Fibroblast of mammary gland (primary cell): ENCODE data around the gene TOM1L2.
A peak's percentile ranks its signal among the peaks of the same experiment; 100 is the strongest.

ENCODE experiments used
- DNase-seq: peaks from one replicate; pipeline ENCODE4 v3.0.0-alpha.2; 2010; ENCODE audit warnings: low read depth
- H3K4me3 ChIP-seq: 2 replicates; pipeline ENCODE4 v1.5.1; 2011; ENCODE audit warnings: low read depth, mild to moderate bottlenecking, low read length, moderate library complexity; ENCODE audit not compliant: control insufficient read depth
- TF ChIP-seq, protein P1 (sequence below): conservative IDR thresholded peaks from 2 replicates; pipeline ENCODE4 v1.5.1; 2011; ENCODE audit warnings: low read depth, low read length, inconsistent platforms; ENCODE audit not compliant: control insufficient read depth, insufficient read depth

Gene TOM1L2

DNA sequence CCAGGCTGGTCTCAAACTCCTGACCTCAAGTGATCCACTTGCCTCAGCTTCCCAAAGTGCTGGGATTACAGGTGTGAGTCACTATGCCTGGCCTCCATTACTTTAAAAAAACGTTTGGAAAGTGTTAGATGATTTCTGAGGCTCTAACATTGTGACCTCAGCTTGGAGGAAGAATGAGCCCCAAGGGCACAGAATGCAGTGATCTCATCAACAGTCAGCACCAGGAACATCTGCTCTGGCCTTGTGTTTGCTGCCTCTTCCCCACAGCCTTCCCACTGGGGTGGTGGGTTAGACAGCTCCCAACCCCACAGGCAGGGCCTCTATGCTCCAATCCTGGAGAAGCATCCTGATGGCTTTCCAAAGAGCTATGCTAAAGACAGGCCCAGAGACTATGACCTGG lies 97.7 kb downstream of the TOM1L2 start:
- H3K4me3 ChIP-seq, result no peak overlapping the region
- peak; percentile 96 for DNase-seq
- TF ChIP-seq, protein P1, sequence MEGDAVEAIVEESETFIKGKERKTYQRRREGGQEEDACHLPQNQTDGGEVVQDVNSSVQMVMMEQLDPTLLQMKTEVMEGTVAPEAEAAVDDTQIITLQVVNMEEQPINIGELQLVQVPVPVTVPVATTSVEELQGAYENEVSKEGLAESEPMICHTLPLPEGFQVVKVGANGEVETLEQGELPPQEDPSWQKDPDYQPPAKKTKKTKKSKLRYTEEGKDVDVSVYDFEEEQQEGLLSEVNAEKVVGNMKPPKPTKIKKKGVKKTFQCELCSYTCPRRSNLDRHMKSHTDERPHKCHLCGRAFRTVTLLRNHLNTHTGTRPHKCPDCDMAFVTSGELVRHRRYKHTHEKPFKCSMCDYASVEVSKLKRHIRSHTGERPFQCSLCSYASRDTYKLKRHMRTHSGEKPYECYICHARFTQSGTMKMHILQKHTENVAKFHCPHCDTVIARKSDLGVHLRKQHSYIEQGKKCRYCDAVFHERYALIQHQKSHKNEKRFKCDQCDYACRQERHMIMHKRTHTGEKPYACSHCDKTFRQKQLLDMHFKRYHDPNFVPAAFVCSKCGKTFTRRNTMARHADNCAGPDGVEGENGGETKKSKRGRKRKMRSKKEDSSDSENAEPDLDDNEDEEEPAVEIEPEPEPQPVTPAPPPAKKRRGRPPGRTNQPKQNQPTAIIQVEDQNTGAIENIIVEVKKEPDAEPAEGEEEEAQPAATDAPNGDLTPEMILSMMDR, result no peak

DNA sequence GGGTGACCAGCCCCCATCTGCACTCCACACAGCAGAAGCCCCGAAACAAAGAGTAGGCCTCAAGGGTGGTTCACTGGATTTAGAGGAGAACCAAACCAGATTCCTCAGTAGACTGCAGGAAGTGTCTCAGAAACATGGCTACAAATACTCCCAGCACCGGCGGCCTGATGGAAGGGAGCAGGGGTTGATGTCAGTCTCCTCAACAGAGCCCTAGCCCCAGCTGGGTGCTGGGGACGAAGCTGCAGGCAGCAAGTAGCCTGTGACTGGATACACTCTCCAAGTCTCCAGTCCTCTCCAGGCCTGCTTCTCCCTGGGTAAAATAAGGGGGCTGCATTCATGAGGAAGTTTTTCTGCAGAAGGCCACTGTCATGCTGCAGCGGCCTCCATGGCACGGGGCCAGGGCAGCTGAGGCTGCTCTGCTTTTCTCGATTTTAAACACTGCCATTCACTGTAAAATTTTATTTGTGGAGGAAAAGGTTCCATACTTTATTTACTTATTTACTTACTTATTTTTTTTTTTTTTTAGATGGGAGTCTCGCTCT lies 98.7 kb downstream of the TOM1L2 start:
- no peak for DNase-seq
- TF ChIP-seq, protein P1, result no peak
- H3K4me3 ChIP-seq, result no peak overlapping the region

DNA sequence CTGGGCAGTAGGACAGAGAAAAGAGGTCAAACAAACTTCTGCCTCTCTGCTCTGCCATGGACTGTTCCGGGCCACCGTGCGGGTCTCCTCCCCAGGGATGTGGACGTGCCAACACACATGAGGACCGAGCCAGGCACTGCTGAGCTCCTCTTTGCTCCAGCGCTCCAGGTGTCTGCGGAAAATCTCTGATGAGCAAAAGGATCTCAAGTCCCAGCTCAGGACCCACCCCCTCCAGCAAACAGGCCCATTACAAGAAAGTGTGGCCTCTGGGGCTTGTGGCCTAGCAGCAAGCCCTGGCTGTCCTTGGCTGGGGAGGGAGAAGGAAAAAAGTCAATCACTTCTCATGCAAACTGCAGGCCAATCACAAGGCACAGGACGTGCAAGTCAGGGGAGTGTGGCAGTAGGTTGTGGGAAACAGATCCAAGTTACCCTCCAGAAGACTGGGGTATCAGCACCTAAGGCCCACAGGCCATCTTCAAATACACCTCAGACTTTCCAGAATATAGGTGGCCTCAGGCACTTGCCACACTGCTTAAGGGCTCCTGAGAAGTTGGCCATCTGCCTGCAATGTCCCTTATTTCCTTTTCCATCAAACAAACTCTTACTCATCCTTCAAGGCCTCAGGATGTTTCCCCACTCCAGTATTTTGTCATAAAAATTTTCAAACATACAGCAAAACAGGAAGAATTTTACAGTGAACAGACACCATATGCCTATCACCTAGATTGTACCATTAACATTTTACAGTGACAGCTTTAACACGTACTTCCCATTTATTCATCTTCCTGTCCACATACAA lies 99.5 kb downstream of the TOM1L2 start:
- TF ChIP-seq, protein P1, result no peak
- DNase-seq, result peak; percentile 28
- H3K4me3 ChIP-seq, result no peak overlapping the region

DNA sequence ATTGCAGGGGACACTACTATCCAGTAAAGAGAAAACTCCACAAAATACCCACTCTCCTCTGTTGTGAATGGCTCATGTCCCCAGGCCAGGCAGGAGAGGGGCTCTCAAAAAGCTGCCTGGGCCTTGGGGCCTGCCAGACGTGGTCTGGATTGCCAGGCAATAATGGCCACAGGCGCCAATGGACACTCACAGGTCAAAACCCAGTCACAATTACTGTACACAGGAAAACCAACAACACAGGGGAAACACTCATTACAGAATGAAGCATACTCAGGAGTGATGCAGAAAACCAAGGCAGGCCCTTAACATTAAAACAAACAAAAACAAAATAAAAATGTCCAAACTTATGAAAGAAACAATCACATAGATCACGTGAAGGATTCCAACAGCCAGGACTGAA lies 100.3 kb downstream of the TOM1L2 start:
- TF ChIP-seq, protein P1, result no peak
- no peak overlapping the region for H3K4me3 ChIP-seq
- no peak for DNase-seq

DNA sequence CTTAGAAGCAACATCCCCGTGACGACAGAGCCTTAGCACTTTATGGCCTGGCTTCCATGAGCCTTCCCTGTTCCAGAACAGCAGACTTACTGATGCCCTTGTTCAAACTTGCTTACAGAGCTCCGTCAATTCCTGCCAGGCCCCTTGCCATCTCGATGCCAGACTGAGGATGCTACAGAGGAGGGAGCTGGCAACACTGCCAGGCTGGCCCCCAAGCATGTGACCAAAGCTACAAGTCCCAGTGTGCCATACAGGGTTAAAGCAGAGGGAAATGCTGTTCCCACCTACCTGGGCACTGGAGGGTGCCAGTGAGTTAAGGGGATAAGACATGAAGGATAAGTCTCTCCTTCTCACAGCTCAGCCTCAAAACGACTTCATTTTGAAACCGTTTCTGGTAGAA lies 102.0 kb downstream of the TOM1L2 start:
- no peak overlapping the region for H3K4me3 ChIP-seq
- DNase-seq, result no peak
- TF ChIP-seq, protein P1, result no peak

DNA sequence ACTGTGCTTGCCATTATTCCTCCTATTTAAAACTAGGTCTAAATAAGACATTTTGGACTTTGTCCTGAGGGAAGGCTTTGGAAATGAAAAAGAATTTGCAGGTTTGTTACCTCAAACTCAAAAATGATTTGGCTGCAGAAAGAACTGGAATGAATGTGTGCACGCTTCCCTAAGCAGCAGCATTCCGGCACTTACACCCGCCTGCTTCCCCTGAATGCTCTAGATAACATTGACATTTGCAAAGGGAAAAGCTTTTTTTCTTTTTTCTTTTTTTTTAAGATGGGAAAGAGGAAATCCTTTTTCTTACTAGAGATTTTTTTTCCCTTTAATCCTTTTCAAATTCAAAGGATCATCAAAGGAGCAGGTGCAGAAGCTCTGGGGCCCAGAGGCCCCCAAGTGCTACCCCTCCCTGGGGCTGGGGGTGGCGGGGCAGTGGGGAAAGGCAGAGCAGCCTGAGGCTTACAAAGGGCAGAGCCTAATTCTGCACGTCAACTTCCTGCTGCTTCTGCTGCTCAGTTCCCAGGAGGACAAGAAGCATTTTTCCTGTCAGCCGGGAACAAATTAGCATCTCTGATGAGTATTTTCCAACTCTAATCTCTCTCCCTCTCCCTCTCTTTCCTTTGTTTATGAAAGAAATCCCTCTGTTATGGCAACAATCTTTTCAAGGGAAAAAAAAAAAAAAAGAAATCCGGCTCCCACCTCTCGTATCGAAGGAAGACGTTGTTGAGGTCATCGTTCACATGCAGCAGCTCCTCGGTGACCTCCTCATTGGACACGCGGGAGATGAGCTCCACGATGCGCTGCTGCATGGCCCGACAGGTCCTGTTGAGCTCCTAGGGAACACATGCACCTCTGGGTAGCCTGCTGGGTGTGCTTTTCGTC lies 103.3 kb downstream of the TOM1L2 start:
- DNase-seq, result peak; percentile 40
- no peak overlapping the region for H3K4me3 ChIP-seq
- TF ChIP-seq, protein P1, result no peak
